ENCODE data around the gene TSC2.
"Not testable (repeated sequence)": the region's sequence is repeated elsewhere in the genome, so short reads cannot be mapped to it uniquely, and the experiment has no call there.

TSC2 gene

DNA sequence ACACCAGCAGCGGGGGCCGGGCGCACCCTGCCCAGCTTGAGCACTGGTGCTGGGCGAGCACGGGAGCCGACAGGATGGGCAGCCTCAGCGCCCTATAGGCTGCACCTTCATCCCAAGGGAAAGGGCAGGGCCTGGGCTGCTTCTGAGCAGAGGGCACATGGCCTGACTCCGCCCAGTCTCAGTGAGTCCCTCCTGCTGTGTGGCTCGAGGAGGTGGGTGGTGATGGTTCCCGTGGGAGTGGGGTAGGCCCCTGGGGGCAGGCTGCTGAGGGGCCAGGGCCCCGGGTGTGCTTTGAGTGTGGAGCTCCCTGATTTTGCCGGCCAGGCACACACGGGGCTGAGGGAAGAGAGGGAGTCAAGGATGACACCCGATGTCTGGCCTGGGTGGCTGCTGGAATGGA lies 37.9 kb downstream of the TSC2 start:
- DNase-seq (ENCODE audit: low read depth in 2 of 2): no peak

DNA sequence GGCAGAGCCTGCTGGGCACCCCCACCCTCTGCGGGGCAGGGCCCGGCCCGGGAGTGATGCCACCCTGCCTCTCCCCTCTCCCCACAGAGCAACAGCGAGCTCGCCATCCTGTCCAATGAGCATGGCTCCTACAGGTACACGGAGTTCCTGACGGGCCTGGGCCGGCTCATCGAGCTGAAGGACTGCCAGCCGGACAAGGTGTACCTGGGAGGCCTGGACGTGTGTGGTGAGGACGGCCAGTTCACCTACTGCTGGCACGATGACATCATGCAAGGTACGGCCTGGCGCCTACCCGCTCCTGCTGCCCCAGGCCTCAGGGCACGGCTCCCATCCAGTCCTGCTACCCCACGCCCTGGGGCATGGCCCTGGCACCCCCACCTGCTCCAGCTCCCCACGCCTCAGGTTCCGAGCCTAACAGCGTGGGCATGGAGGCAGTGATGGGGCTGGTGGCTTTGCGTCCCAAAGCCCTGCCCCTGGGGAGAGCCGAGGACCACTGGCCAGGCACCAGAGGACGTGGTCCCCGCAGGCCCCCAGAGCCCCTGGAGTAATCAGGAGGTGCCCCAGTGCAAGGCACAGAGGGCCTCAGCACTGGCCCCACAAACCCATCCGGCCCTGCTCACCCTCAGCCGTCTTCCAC lies 38.4 kb downstream of the TSC2 start:
- DNase-seq (ENCODE audit: low read depth in 2 of 2): no peak

DNA sequence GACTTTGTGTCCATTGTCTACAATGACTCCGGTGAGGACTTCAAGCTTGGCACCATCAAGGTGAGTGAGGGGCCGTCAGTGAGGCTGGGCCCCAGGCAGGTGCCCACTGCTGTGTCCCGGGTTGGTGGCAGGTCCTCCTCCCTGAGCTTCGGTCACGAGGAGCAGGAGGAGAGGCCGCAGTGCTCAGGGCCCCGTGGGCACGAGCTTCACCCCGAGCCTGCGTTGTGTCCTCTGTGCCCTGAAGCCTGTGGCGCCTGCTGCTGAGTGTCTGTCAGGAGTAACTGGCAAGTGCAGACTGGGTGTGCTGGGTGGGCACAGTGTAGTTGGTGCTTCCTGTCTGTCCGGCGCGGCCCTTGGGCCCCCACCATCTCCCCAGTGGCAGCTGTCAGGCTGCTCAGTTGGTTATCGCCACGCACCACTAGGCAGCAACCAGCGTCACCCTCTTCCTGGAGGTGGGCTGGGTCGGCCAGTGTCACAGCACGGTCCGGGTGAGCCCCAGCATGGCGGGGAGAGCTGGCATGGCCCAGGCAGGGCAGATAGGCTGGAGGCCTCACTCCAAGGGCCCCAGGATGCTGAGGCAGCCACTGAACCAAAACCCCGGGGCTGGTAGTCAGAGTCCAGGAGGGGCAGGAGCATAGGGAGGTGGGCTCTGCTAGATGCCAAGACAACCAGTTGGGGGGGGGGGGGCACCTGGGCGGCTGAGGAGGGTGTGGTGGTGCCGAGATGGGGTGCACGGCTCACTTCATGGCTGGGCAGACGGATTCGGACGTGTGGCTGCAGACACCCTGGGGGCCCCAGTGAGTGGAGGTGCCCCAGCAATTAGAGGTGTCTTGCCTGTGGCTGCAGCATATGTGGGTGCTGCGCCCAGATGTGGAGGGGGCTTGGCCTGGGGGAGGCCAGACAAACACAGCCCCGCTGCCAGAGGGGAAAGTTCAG lies 39.3 kb downstream of the TSC2 start:
- DNase-seq (ENCODE audit: low read depth in 2 of 2): no peak

DNA sequence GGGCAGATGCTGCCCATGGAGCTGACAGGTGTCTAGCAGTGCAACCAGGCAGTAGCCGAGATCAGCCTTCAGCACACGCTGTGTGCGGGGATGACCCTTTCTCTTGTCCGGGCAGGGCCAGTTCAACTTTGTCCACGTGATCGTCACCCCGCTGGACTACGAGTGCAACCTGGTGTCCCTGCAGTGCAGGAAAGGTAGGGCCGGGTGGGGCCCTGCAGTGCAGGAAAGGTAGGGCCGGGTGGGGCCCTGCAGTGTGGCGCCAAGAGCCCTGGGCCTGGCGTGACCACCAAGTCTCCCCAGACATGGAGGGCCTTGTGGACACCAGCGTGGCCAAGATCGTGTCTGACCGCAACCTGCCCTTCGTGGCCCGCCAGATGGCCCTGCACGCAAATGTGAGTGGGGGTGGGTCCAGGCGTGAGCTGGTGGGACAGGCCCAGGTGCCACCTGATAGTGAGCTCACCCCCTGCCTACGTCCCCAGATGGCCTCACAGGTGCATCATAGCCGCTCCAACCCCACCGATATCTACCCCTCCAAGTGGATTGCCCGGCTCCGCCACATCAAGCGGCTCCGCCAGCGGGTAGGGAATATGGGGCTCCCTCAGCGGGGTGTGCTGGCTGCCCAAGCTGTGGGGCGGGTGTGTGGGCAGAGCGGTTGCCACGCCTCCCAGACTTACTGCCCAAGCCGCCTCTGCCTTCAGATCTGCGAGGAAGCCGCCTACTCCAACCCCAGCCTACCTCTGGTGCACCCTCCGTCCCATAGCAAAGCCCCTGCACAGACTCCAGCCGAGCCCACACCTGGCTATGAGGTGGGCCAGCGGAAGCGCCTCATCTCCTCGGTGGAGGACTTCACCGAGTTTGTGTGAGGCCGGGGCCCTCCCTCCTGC lies 40.2 kb downstream of the TSC2 start:
- DNase-seq (ENCODE audit: low read depth in 2 of 2): no peak

DNA sequence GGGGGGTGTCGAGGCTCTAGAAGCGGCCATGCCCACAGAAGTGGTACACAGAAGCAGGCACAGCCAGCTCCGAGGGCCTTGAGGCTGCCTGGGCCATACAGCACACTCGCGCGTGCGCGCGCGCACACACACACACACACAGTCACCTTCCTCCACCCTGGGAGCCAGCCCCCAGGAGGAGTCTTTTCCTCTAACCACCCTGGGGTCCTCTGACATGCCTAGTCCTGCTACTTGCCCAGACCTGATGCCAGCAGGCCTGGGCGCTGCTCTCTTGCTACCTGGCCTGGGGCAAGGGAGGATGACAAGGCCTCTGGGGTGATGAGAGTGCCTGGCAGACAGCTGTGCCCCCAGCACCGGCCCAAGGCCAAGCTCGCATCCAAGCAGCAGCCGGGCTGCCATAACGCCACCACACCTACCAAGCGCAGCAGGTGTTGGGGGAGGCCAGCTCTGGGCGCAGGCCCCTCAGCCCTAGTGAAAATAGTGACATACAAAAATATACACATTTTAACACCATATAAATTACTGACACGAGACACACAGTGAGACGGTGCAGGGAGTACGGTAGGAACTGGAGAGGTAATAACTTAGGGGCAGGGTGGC lies 41.1 kb downstream of the TSC2 start:
- DNase-seq (ENCODE audit: low read depth in 2 of 2): no peak

DNA sequence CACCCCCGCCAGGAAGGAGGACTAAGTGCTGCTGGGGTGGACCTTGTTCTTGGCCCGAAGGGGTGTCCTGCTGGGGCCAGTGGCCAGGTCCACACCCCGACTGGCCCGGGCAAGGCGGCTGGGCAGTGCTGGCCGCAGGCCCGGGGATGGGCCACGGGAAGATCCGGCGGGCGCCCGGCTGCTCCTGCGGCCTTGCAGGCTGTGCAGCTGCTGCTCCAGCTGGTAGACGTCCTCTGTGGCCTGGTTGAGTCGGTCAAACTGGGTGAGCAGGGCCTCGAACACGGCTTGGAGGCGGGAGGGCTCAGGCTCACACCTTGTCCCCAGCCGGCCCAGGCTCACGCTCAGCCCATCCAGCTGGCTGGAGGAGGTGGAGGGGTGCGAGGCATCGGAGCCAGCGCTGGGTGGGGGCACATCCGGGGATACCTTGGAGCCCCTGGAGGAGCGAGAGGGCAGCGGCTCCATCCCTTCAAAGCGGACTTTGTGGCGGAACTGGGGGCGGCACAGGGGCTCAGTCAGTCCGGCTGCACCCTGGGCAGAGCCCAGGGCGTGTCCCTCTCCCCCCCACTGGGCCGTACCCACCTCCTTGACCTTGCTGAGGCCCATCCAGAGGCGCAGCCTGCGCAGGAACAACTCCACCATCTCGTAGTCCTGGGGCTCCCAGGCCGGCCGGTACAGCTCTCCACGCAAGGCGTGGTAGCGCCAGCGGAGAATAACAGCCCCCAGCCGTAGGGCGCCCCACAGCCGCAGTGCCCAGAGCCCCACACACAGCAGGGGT lies 42.1 kb downstream of the TSC2 start:
- no peak for DNase-seq (ENCODE audit: low read depth in 2 of 2)

DNA sequence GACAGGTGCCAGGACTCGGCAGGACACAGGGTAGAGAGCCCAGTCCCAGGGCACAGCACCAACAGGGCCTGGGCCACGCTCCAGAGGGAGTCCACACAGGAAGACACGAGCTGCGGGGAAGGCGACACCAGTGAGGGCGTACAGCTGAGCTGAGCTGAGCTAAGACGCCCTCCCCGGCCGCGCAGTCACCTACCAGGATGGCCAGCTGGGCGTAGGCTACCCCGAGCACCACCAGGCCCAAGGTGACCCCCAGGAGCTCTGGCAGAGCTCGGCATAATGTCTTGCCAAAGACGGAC lies 42.6 kb downstream of the TSC2 start:
- no peak for DNase-seq (ENCODE audit: low read depth in 2 of 2)

DNA sequence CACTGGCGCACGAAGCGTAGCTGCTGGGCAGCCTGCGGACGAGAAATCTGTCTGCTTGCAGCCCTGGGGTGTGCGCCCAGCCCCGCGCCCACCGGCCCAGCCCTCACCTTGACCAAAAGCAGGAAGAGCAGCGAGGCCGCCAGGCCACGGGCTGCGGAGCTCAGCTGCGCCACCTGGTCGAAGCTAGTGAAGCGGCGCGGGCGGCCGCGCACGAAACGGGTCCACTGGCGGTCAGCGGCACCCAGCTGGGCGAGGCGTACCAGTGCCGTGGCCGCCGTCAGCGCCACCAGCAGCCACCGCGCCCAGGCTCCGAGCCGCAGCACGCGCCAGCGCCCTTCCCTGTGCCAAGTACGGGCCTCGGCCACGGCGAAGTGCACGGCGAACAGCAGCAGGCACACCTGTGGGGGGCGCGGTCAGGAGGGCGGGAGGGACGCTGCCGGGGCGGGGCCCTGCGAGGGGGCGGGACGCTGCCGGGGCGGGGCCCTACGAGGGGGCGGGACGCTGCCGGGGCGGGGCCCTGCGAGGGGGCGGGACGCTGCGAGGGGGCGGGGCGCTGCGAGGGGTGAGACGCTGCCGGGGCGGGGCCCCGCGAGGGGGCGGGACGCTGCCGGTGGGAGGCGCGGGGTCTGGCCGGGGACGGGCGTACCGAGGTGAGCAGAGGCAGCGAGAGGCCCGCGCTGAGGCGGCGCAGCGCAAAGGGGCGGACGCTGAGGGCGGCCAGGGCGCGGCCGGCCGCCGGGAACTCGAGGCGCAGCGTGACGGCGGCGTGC lies 43.2 kb downstream of the TSC2 start:
- peak; percentile 38 to 49 for DNase-seq (ENCODE audit: low read depth in 2 of 2)

DNA sequence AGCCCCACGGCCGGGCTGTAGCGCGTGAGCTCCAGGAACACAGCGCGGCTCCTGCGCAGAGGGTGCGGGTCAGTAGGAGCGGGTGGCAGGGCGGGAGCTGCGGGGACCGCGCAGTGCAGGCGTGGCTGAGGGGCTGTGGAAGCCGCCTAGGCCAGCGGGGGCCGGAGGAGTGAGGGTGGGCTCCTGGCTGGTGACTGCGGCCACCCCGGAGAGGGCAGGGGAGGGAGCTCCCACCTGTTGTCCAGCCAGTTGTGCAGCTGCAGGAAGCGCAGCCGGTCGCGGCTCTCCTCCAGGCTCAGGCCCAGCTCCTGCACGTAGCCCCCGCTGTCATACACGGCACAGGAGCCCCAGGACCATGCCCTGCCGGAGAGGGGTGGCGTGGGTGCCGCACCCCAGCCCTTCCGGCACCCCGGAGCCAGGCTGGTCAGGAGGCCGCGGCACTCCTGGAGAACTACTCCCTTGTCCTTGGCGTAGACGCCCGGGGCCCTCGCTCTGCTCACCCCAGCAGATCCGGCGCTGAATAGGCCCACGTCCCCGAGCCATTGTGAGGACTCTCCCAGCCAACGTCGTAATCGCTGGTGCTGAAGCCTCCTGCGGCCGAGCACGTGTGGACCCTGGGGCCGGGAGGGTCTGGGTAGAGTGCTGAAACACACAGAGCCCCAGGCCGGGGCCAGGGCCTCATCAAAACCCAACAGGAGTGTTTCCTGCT lies 43.9 kb downstream of the TSC2 start:
- no peak for DNase-seq (ENCODE audit: low read depth in 2 of 2)

DNA sequence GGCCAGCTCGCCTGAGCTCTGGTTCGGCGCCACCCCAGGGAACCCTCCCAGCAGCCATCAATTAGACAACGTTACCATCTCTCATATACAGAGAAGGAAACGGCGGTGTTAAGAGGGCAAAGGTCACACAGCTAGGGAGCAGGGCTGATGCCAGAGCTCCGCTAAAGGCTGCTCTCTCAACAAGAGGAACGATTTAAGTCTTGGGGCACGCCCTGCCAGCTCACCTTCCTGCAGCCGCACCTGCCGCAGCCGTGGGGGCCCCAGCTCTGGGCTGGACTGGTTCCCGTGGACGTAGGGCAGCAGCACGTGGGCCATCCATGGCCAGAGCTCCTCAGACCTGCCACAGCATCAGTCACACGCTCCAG lies 44.5 kb downstream of the TSC2 start:
- DNase-seq (ENCODE audit: low read depth in 2 of 2): no peak

DNA sequence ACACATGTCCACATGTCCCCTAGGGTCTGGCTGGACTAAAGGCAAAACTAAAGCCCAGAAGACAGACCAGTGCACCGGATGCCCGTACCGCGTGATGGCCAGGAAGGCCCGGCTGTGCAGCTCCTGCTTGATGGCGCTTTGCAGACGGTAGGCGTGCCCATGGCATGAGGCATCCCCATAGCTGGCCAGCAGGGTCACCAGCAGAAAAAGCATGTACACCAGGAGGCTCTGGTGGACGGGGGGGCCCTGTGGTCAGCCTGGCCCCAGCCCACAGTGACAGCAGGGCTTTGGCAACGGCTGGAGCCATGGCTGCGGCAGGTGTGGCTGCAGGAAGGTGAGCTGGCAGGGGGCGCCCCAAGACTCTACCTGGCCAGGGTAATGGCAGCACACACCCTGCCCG lies 45.1 kb downstream of the TSC2 start:
- no peak for DNase-seq (ENCODE audit: low read depth in 2 of 2)

DNA sequence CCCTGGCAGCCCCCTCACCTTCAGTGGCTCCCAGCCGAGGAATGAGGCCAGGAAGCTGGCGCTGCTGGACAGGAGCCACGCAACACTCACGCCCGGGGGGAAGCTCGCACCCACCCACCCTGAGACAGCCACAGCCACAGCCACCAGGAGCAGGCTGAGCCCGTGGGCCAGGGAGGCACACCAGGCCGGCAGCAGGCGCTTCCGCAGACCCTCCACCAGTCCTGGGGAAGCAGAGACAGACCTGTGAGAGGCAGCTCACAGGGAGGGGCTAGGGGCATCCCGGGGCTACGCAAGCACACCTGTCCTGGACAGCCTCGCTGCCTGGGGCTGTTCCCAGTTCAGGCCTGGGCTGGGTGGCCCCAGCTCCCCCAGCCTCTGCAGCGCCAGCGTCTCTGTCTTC lies 46.0 kb downstream of the TSC2 start:
- no peak for DNase-seq (ENCODE audit: low read depth in 2 of 2)

DNA sequence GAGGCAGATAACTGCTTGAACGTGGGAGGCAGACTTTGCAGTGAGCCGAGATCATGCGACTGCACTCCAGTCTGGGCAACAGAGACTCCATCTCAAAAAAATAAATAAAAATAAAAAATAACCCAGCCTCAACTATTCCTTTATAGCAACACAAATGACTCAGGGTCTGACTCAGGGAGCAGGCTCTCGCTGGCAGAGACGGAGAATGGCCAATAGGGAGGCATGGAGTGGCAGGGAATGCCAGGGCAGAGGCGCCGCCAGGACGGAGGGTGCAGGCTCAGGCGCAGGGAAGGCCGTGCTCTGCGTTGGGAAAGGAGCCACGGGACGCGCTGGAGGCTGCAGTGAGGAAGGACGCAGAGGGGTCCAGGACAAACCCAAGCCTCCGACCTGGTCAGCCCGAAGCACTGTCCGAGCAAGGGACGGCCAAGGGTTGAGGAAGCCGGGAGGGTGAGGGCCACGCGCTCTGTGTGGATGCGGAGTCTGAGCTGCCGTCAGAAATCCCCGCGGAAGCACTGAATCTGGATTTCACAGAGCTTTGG lies 47.6 kb downstream of the TSC2 start:
- DNase-seq (ENCODE audit: low read depth in 2 of 2): no peak

DNA sequence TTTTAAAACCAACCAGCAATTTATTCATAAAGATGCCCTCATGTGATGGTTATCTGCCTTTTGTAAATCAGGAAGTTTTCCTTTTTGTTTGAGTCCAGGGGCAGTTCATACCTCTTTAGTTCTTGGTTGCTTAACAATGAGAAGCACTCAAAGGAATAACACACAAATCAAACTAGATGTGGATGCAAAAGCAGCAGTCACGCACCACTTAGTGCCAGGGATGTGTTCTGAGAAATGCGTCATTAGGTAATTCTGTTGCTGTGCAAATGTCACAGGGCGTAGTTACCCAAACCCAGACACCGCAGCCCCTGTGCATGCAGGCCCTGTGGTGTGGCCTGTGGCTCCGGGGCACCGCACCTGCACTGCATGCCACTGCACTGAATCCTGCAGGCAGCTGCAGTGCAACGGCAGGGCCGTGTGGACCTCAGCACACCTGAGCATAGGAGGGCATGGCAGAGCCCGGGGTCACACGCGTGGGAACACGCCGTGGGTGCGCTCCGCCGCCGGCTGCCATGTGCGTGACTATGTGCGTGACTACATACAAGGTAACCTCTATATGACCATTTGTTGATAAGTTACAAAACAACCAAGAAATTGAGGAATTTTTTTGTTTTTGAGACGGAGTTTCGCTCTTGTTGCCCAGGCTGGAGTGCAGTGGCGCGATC lies 48.3 kb downstream of the TSC2 start:
- DNase-seq (ENCODE audit: low read depth in 2 of 2): no peak

DNA sequence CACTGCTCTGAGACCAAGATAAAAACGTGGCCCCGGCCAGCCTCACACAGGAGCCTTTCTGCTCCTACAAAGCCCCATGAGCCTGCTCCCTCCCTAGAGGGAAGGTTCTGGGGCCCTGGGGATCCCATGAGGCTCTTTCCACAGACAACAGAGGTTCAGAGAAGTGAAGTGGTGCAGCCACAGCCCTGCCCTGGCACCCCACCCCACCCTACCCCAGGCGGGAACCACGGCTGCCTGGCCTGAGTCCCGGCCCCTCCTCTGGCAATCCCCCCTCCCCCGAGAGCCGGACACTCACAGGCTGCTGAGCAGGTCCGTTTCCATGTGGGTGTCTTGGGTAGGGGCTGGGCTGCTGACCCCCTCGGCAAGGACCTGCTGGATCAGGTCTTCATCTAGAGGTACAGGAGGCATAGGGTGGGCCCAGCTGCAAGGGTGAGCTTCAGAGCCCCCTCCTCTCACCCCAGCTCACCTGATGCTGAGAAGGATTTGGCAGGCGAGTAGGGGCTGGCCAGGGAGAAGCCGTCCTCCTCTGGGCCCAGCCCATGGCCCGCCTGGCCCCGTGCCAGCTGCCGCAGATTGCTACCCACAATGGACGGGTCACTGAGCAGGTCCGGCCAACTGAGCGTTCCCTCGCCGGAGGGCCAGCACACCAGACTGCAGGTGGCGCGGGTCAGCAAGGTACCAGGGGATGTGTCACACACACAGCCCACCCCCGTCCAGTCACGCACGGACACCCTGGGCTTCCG lies 49.2 kb downstream of the TSC2 start:
- DNase-seq (ENCODE audit: low read depth in 2 of 2): no peak

DNA sequence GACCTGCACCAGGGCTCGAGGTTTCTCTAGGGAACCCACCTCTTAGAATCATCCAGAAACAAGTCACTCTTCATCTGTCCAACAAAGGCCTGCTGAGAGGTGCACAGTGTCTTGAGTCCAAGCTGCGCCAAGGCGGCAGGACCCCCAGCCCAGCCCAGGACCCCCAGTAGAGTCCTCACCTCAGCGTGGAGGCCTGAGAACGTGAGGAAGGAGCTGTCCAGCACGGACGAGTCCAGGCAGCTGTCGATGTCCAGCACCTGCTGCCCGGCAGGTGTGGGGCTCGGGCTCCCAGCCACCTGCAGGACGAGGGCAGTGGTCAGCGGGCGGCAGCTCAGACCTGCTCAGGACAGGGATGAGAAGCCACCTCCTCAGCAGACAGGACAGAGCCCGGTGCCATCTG lies 49.9 kb downstream of the TSC2 start:
- DNase-seq (ENCODE audit: low read depth in 2 of 2): not testable (repeated sequence)

DNA sequence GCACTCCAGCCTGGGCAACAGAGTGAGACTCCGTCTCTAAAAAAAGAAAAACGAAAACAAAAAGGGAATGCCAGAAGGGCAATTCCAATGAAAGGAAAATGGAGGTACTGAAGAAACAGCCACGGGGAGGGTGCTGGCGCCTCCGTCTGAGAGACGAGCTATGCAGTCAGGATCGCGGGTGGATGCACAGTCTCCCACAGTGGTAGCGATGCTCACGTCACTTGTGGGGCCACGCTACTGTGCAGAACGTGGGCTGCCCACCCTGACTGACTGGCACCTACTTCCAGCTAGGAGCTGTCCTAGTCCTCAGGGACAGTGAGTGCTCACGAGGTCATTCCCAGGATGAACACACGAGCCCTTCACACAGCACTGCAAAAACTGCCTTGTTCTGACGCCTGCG lies 53.8 kb downstream of the TSC2 start:
- not testable (repeated sequence) for DNase-seq (ENCODE audit: low read depth in 2 of 2)

DNA sequence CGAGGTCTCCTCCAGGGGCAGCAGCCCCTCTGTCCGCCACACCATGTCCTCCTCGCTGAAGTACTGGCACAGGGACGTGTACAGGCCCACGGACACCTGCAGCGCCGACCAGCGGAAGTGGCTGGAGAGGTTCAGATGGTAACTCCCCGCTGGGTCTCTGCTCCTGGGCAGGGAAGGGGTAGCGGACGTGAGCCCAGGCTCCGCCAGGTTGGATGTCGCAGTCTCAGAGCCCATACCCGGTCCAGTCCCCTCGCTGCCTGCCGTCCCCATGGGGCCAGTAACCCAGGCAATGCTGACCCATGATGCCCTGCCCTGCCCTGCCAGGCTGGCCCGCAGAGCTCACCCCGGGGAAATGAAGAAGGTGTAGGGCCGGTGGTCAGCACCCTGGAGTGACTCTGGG lies 54.7 kb downstream of the TSC2 start:
- DNase-seq (ENCODE audit: low read depth in 2 of 2): no peak
